WERI-Rb-1 (cell line): Measurements from ENCODE around the gene ANKFN1.

Source experiments
- DNase-seq: peaks from one replicate; pipeline ENCODE4 v3.0.0-alpha.2; 2020
- H3K27ac ChIP-seq: fragments of 250-450 bp; sonication (Bioruptor Pico); 2 replicates; pipeline ENCODE4 v1.5.1; 2020; ENCODE audit warnings: mild to moderate bottlenecking, moderate library complexity
- H3K27me3 ChIP-seq: fragments of 250-450 bp; sonication (Bioruptor Pico); 2 replicates; pipeline ENCODE4 v1.5.1; 2021; ENCODE audit warnings: mild to moderate bottlenecking, low read depth, moderate library complexity; ENCODE audit not compliant: insufficient read depth, severe bottlenecking
- H3K36me3 ChIP-seq: fragments of 250-450 bp; sonication (Bioruptor Pico); 2 replicates; pipeline ENCODE4 v1.5.1; 2020; ENCODE audit warnings: mild to moderate bottlenecking, moderate library complexity
- H3K4me3 ChIP-seq: 2 replicates; pipeline ENCODE4 v1.5.1; 2011; ENCODE audit warnings: low read depth, mild to moderate bottlenecking, control low read depth, low read length
- H3K9me3 ChIP-seq: fragments of 250-450 bp; sonication (Bioruptor Pico); 2 replicates; pipeline ENCODE4 v1.5.1; 2021; ENCODE audit warnings: mild to moderate bottlenecking, moderate library complexity; ENCODE audit not compliant: severe bottlenecking
- TF ChIP-seq, protein P1 (sequence below): IDR thresholded peaks from 2 replicates; pipeline ENCODE4 v1.5.1; 2011; ENCODE audit warnings: low read depth, mild to moderate bottlenecking, control low read depth, inconsistent platforms, low read length

The ANKFN1 gene

DNA sequence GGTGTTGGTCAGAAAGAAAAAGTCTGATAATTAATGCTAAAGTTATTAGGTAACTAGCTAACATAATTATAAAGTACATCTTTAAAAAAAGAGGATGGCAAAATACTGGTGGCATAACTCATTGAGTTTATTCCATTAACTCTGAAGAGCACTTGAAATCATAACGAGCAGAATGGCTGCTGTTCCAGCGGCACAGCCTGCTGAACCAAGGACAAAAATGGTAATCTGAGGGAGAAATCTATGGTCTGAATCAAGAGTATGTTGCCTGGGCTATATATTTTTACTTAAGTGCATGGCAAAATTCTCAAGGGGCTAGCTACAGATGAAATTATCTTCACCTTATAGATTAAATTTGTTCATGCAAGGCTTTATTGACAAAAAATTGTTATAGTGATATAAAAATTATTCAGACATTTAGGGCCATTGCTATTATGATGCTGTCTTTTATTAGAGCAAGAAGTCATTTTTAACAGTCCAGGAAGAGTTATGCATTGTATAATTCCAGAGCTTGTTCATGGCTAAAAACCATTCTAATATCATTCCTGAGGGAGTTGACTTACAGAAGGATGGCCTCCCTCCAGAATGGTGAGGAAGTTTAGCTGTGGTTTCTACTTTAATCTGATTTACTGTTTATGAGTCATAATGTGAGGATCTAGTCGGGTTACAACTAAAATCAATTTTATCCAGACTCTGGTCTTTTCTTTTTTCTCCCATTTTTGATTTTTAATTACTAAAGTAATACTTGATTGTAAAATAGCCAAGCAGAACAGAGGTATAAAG, 41.4 kb upstream of the ANKFN1 start:
- Histone ChIP-seq H3K36me3 (no peaks in the 10 kb centered on the region), H3K4me3 (no peak overlapping the region), H3K9me3 (peaks cover 3% of the 10 kb centered on the region), H3K27me3 (no peaks in the 10 kb centered on the region), H3K27ac (no peak overlapping the region)
- no peak for DNase-seq
- TF ChIP-seq, protein P1, sequence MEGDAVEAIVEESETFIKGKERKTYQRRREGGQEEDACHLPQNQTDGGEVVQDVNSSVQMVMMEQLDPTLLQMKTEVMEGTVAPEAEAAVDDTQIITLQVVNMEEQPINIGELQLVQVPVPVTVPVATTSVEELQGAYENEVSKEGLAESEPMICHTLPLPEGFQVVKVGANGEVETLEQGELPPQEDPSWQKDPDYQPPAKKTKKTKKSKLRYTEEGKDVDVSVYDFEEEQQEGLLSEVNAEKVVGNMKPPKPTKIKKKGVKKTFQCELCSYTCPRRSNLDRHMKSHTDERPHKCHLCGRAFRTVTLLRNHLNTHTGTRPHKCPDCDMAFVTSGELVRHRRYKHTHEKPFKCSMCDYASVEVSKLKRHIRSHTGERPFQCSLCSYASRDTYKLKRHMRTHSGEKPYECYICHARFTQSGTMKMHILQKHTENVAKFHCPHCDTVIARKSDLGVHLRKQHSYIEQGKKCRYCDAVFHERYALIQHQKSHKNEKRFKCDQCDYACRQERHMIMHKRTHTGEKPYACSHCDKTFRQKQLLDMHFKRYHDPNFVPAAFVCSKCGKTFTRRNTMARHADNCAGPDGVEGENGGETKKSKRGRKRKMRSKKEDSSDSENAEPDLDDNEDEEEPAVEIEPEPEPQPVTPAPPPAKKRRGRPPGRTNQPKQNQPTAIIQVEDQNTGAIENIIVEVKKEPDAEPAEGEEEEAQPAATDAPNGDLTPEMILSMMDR = no peak

DNA sequence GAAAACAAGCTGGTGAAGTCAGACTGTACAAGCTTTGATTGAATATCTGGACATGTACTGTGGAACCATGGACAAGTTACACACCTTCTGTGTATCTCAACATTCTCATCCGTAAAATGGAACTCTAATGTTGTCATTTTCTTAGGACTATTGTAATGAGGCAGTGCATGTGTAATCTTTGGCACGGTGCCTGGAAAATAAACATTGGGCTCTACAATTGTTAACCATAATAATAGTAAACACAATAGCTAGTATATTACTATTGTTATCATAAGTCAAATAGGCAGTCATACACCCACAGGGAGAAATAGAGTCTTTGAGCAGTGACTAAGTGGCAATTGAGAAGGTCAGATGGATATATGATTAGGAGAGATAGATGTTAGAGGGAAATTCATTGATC, 39.8 kb upstream of the ANKFN1 start:
- H3K27ac ChIP-seq = no peak overlapping the region
- H3K9me3 ChIP-seq = peaks cover 3% of the 10 kb centered on the region
- DNase-seq = no peak
- TF ChIP-seq, protein P1 = no peak
- H3K4me3 ChIP-seq = no peak overlapping the region
- no peaks in the 10 kb centered on the region for H3K36me3 ChIP-seq
- no peaks in the 10 kb centered on the region for H3K27me3 ChIP-seq

DNA sequence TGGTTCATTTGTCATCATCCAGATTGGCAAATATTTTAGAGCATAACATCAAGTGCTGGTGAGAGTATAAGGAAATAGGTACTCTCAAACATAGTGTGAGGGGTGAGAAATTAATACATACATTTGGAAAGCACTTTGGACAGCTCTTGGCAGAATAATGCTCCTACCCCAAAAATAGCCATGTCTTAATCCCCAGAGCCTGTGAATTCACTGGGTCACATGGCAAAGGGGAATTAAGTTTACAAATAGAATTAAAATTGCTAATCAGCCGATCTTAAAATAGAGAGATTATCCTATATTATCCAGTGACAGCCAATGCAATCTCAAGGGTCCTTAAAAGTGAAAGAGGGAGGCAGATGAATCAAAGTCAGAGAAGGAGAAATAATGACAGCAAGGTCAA, 38.8 kb upstream of the ANKFN1 start:
- Histone ChIP-seq H3K36me3 (no peaks in the 10 kb centered on the region), H3K4me3 (no peak overlapping the region), H3K9me3 (peaks cover 3% of the 10 kb centered on the region), H3K27me3 (no peaks in the 10 kb centered on the region), H3K27ac (no peak overlapping the region)
- TF ChIP-seq, protein P1 = no peak
- no peak for DNase-seq

DNA sequence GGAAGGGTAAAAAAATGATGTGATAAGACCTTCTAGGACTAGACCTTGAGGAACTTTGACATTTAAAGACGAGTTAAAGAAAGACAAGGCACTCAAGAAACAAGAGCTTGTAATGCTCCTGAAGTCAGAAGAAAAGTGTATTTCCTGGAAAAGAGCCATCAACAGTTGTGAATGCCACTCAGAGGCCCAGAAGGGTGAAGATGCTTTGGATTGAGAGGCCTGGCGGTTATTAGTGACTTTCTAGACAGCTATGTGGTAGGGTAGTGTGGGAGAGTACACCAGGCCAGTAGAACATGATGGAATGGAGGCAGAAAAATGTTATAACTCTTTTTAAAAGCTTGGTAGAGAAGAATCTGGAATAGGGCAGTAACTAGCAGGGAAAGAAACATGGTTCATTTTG, 34.1 kb upstream of the ANKFN1 start:
- DNase-seq = no peak
- Histone ChIP-seq H3K36me3 (no peaks in the 10 kb centered on the region), H3K27me3 (no peaks in the 10 kb centered on the region), H3K9me3 (peaks cover 3% of the 10 kb centered on the region), H3K4me3 (no peak overlapping the region), H3K27ac (no peak overlapping the region)
- TF ChIP-seq, protein P1 = no peak

DNA sequence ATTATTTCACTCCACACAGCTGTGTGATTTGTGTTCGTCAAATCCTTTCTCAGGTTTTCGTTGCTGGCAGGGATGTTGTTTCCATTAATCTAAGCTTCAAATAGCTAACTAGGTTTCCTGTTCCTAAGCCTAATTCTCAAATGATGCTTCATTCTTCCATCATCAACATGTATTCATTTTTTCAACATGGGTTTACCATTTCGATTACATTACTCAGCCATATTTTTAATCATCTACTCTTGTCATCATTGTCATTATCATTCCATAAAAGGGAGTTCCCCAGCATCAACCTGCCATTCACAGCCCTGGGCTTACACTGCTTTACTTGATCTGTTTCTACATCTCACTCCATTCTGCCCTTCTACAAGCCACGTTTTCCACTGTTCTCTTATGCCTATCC, 33.3 kb upstream of the ANKFN1 start:
- Histone ChIP-seq H3K9me3 (peaks cover 3% of the 10 kb centered on the region), H3K4me3 (no peak overlapping the region), H3K27me3 (no peaks in the 10 kb centered on the region), H3K27ac (no peak overlapping the region), H3K36me3 (no peaks in the 10 kb centered on the region)
- no peak for DNase-seq
- TF ChIP-seq, protein P1 = no peak
